Liver (tissue), 9 donors: Measurements from ENCODE around the gene MED12L. TPM values are rescaled to one million over a fixed set of nuclear protein-coding genes. Genes with fewer than 3 reads are reported as not detected.

ENCODE experiments used
- DNase-seq: peaks from one replicate; pipeline ENCODE4 v3.0.0-alpha.2; 2017; ENCODE audit warnings: low spot score
- H3K27ac ChIP-seq, 2 donors: one replicate each; pipeline ENCODE4 v1.7.0; 2013; ENCODE audit warnings: inconsistent platforms in 2 of 2, low read length in 2 of 2, control low read depth in 1 of 2, low read depth in 1 of 2, mild to moderate bottlenecking in 1 of 2
- H3K27me3 ChIP-seq, 4 donors: one replicate each; pipeline versions ENCODE4 v1.6.1 to v1.7.0; 2013; ENCODE audit warnings: low read length in 3 of 4, inconsistent platforms in 1 of 4, mild to moderate bottlenecking in 1 of 4, moderate library complexity in 1 of 4; ENCODE audit not compliant: control insufficient read depth in 4 of 4, insufficient read depth in 4 of 4
- H3K36me3 ChIP-seq, 4 donors: one replicate each; pipeline versions ENCODE4 v1.6.1 to v1.7.0; 2013; ENCODE audit warnings: low read length in 3 of 4, mild to moderate bottlenecking in 3 of 4, low read depth in 1 of 4, moderate library complexity in 1 of 4; ENCODE audit not compliant: control insufficient read depth in 4 of 4, insufficient read depth in 3 of 4
- H3K4me1 ChIP-seq, 4 donors: one replicate each; pipeline versions ENCODE4 v1.6.1 to v1.7.0; 2013; ENCODE audit warnings: low read length in 3 of 4, mild to moderate bottlenecking in 3 of 4, moderate library complexity in 1 of 4; ENCODE audit not compliant: control insufficient read depth in 4 of 4, insufficient read depth in 4 of 4
- H3K4me3 ChIP-seq, 3 donors: one replicate each; pipeline versions ENCODE4 v1.6.1 to v1.7.0; 2013; ENCODE audit warnings: low read length in 3 of 3, control low read depth in 1 of 3, low read depth in 1 of 3, mild to moderate bottlenecking in 1 of 3
- H3K9ac ChIP-seq, 2 donors: one replicate each; pipeline ENCODE4 v1.7.0; 2013; ENCODE audit warnings: low read length in 2 of 2, mild to moderate bottlenecking in 2 of 2, moderate library complexity in 2 of 2, control low read depth in 1 of 2, low read depth in 1 of 2
- H3K9me3 ChIP-seq, 4 donors: one replicate each; pipeline versions ENCODE4 v1.6.1 to v1.7.0; 2013; ENCODE audit warnings: low read length in 3 of 4; ENCODE audit not compliant: control insufficient read depth in 4 of 4
- ATF3 ChIP-seq: IDR thresholded peaks from 2 replicates; pipeline ENCODE4 v1.6.1; 2016; ENCODE audit warnings: antibody characterized with exemption
- CTCF ChIP-seq: fragments of 150-350 bp; IDR thresholded peaks from 2 replicates; pipeline ENCODE4 v1.5.1; 2017; ENCODE audit warnings: improper control_type of control experiment, low read depth, low read length; ENCODE audit not compliant: missing input control
- EGR1 ChIP-seq, 2 donors: IDR thresholded peaks; 2 replicates each; pipeline ENCODE4 v1.6.1; 2016 to 2018; ENCODE audit warnings: antibody characterized with exemption in 2 of 2, low read depth in 2 of 2
- FOXA1 ChIP-seq: IDR thresholded peaks from 2 replicates; pipeline ENCODE4 v1.6.1; 2016; ENCODE audit warnings: antibody characterized with exemption
- FOXA2 ChIP-seq: IDR thresholded peaks from 2 replicates; pipeline ENCODE4 v1.6.1; 2016; ENCODE audit warnings: antibody characterized with exemption
- GABPA ChIP-seq, 2 donors: IDR thresholded peaks in 1 of 2; conservative IDR thresholded peaks in 1 of 2; 2 replicates each; pipeline ENCODE4 v1.6.1; 2016; ENCODE audit warnings: antibody characterized with exemption in 2 of 2, mild to moderate bottlenecking in 1 of 2, moderate library complexity in 1 of 2
- HNF4A ChIP-seq, 2 donors: conservative IDR thresholded peaks; 2 replicates each; pipeline ENCODE4 v1.6.1; 2016; ENCODE audit warnings: antibody characterized with exemption in 2 of 2, mild to moderate bottlenecking in 2 of 2
- HNF4G ChIP-seq: IDR thresholded peaks from 2 replicates; pipeline ENCODE4 v1.6.1; 2016; ENCODE audit warnings: antibody characterized with exemption
- JUND ChIP-seq, 2 donors: IDR thresholded peaks; 2 replicates each; pipeline ENCODE4 v1.6.1; 2016; ENCODE audit warnings: antibody characterized with exemption in 2 of 2
- MAX ChIP-seq: IDR thresholded peaks from 2 replicates; pipeline ENCODE4 v1.6.1; 2016; ENCODE audit warnings: antibody characterized with exemption
- NR2F2 ChIP-seq: IDR thresholded peaks from 2 replicates; pipeline ENCODE4 v1.6.1; 2016; ENCODE audit warnings: antibody characterized with exemption
- RAD21 ChIP-seq, 2 donors: IDR thresholded peaks; 2 replicates each; pipeline ENCODE4 v1.6.1; 2016; ENCODE audit warnings: antibody characterized with exemption in 2 of 2, mild to moderate bottlenecking in 2 of 2
- REST ChIP-seq: IDR thresholded peaks from 2 replicates; pipeline ENCODE4 v1.6.1; 2016; ENCODE audit warnings: antibody characterized with exemption, mild to moderate bottlenecking
- RXRA ChIP-seq, 2 donors: IDR thresholded peaks; 2 replicates each; pipeline ENCODE4 v1.6.1; 2017 to 2018; ENCODE audit warnings: antibody characterized with exemption in 2 of 2, mild to moderate bottlenecking in 1 of 2
- SP1 ChIP-seq: IDR thresholded peaks from 2 replicates; pipeline ENCODE4 v1.6.1; 2018; ENCODE audit warnings: antibody characterized with exemption, mild to moderate bottlenecking
- TAF1 ChIP-seq: conservative IDR thresholded peaks from 2 replicates; pipeline ENCODE4 v1.6.1; 2016; ENCODE audit warnings: antibody characterized with exemption, mild to moderate bottlenecking
- YY1 ChIP-seq: IDR thresholded peaks from 2 replicates; pipeline ENCODE4 v1.6.1; 2016; ENCODE audit warnings: antibody characterized with exemption, mild to moderate bottlenecking
- ZBTB33 ChIP-seq: IDR thresholded peaks from 2 replicates; pipeline ENCODE4 v1.6.1; 2016; ENCODE audit warnings: antibody characterized with exemption
- WGBS: extraction: QIAGEN DNeasy Blood & Tissue Kit; methylation state at CpG from one replicate; pipeline ENCODE4 v1.1.7; 2013; 5-methylcytosine and 5-hydroxymethylcytosine counted together
- polyA plus RNA-seq, 2 donors: library from polyadenylated mRNA; stranded (reverse) in 1 of 2; unstranded in 1 of 2; fragments of 200-250 nt in 1 of 2; fragments of >200 nt in 1 of 2; fragmentation: Nextera tagmentation in 1 of 2; extraction: Ambion mirVana in 1 of 2; gene quantifications; one replicate each; pipeline versions ENCODE4 v1.2.1 to v1.2.3, GENCODE V29; 2013 to 2015
- total RNA-seq, 2 donors: library from RNA; depleted of rRNA; stranded (reverse); fragments of >200 nt; gene quantifications; one replicate each; pipeline ENCODE4 v1.2.3, GENCODE V29; 2014
- donor health status: healthy.
- donor health status: healthy.
- donor health status: healthy.
- donor health status: healthy.
- donor health status: healthy.

The MED12L gene
- total and polyA plus RNA-seq, 4 donors = 0.02 to 2.1 (median 0.49) TPM

- H3K9ac ChIP-seq = no peak overlapping the region
- H3K27me3 ChIP-seq = no peaks in the 10 kb centered on the region
- TF ChIP-seq SP1 (peak; percentile 20), ATF3 (peak; percentile 61), YY1 (no peak), GABPA (IDR thresholded peaks at IDR 0.05 in 1 of 2, conservative IDR thresholded peaks at IDR 0.05 in 1 of 2) (no peak), HNF4G (no peak), TAF1 (no peak), FOXA2 (peak; percentile 62), EGR1 (IDR thresholded peaks at IDR 0.05; ENCODE audit: low read depth in 2 of 2) (no peak), MAX (peak; percentile 10), ZBTB33 (no peak), FOXA1 (no peak), NR2F2 (no peak), JUND (IDR thresholded peaks at IDR 0.05) (peak; percentile 31 to 52), RAD21 (IDR thresholded peaks at IDR 0.05) (no peak), CTCF (no peak), HNF4A (conservative IDR thresholded peaks at IDR 0.05) (peak in 1 of 2 donors; percentile 28), REST (no peak), RXRA (IDR thresholded peaks at IDR 0.05) (peak; percentile 45 to 53)
- H3K4me1 ChIP-seq = peaks cover 0 to 6% (median 0%) of the 10 kb centered on the region in 4 donors
- H3K27ac ChIP-seq = no peak overlapping the region
- H3K4me3 ChIP-seq = no peak overlapping the region
- H3K9me3 ChIP-seq = no peaks in the 10 kb centered on the region
- 51% methylated on average over 1 of the region's 1 CpG for WGBS
- H3K36me3 ChIP-seq = no peaks in the 10 kb centered on the region
- DNase-seq = no peak
These were observed 348.9 kb downstream of the MED12L start for GRCh38 chr3:151434151-151434890.
